ENCODE results near the gene ZNF581. TPM values are rescaled to one million over a fixed set of nuclear protein-coding genes. Genes with fewer than 3 reads are reported as not detected.

The ZNF581 gene
- total RNA-seq, 1 experiment from 2014 or later: 37.1 TPM

- no peak overlapping the region for H3K4me3 ChIP-seq (ENCODE audit: low read depth, low read length, poor library complexity, severe bottlenecking)
- no TSS peak for BruUV-seq (replicated peaks)
- CTCF ChIA-PET: no interaction called here
- H3K36me3 ChIP-seq (ENCODE audit: insufficient read depth, low read length, poor library complexity, severe bottlenecking): peaks cover 41% of the 10 kb centered on the region
- POLR2A ChIA-PET (ENCODE audit: low non-redundant PET): no interaction called here
- no peak for TF ChIP-seq CTCF (conservative IDR thresholded peaks at IDR 0.05; ENCODE audit: low read depth, low read length)
- TF ChIP-seq EZH2 (IDR thresholded peaks at IDR 0.05; ENCODE audit: borderline replicate concordance, low read depth, low read length, poor library complexity, severe bottlenecking): no peak
- intact Hi-C loops (cut with micrococcal nuclease; ENCODE audit: unreplicated experiment): no loop called here
- H3K9me3 ChIP-seq (ENCODE audit: low read depth, low read length, poor library complexity, severe bottlenecking): no peaks in the 10 kb centered on the region
- DNase-seq (ENCODE audit: low spot score): no peak
- no peaks in the 10 kb centered on the region for H3K27me3 ChIP-seq (replicated peaks; ENCODE audit: insufficient read depth, low read depth, low read length, poor library complexity)
- H3K4me1 ChIP-seq (ENCODE audit: insufficient read depth, low read length, poor library complexity, severe bottlenecking): no peaks in the 10 kb centered on the region
- no peak overlapping the region for H3K27ac ChIP-seq (ENCODE audit: low read depth, low read length, poor library complexity, severe bottlenecking)
Measured at GRCh38 chr19:55683449-55684261, 40.2 kb downstream of the ZNF581 start.

GRCh38 chr19:55684946-55685681 is 41.7 kb downstream of the ZNF581 start:
- CTCF ChIA-PET: interaction anchor here (0.6 kb wide), 1 partner anchor 32 kb away, joined by 3 read pairs; no protein-coding TSS in a partner anchor
- H3K4me1 ChIP-seq (ENCODE audit: insufficient read depth, low read length, poor library complexity, severe bottlenecking): no peaks in the 10 kb centered on the region
- POLR2A ChIA-PET (ENCODE audit: low non-redundant PET): no interaction called here
- no peak overlapping the region for H3K4me3 ChIP-seq (ENCODE audit: low read depth, low read length, poor library complexity, severe bottlenecking)
- no peaks in the 10 kb centered on the region for H3K9me3 ChIP-seq (ENCODE audit: low read depth, low read length, poor library complexity, severe bottlenecking)
- TF ChIP-seq CTCF (conservative IDR thresholded peaks at IDR 0.05; ENCODE audit: low read depth, low read length) (no peak), EZH2 (IDR thresholded peaks at IDR 0.05; ENCODE audit: borderline replicate concordance, low read depth, low read length, poor library complexity, severe bottlenecking) (no peak)
- peaks cover 35% of the 10 kb centered on the region for H3K36me3 ChIP-seq (ENCODE audit: insufficient read depth, low read length, poor library complexity, severe bottlenecking)
- no TSS peak for BruUV-seq (replicated peaks)
- H3K27ac ChIP-seq (ENCODE audit: low read depth, low read length, poor library complexity, severe bottlenecking): no peak overlapping the region
- DNase-seq (ENCODE audit: low spot score): no peak
- intact Hi-C loops (cut with micrococcal nuclease; ENCODE audit: unreplicated experiment): no loop called here
- no peaks in the 10 kb centered on the region for H3K27me3 ChIP-seq (replicated peaks; ENCODE audit: insufficient read depth, low read depth, low read length, poor library complexity)

GRCh38 chr19:55685776-55686175 is 42.3 kb downstream of the ZNF581 start:
- TF ChIP-seq EZH2 (IDR thresholded peaks at IDR 0.05; ENCODE audit: borderline replicate concordance, low read depth, low read length, poor library complexity, severe bottlenecking) (no peak), CTCF (conservative IDR thresholded peaks at IDR 0.05; ENCODE audit: low read depth, low read length) (no peak)
- Histone ChIP-seq H3K4me3 (ENCODE audit: low read depth, low read length, poor library complexity, severe bottlenecking) (no peak overlapping the region), H3K4me1 (ENCODE audit: insufficient read depth, low read length, poor library complexity, severe bottlenecking) (no peaks in the 10 kb centered on the region), H3K27me3 (replicated peaks; ENCODE audit: insufficient read depth, low read depth, low read length, poor library complexity) (no peaks in the 10 kb centered on the region), H3K36me3 (ENCODE audit: insufficient read depth, low read length, poor library complexity, severe bottlenecking) (peaks cover 35% of the 10 kb centered on the region), H3K9me3 (ENCODE audit: low read depth, low read length, poor library complexity, severe bottlenecking) (no peaks in the 10 kb centered on the region), H3K27ac (ENCODE audit: low read depth, low read length, poor library complexity, severe bottlenecking) (no peak overlapping the region)
- intact Hi-C loops (cut with micrococcal nuclease; ENCODE audit: unreplicated experiment): no loop called here
- DNase-seq (ENCODE audit: low spot score): no peak
- BruUV-seq (replicated peaks): no TSS peak
- ChIA-PET POLR2A (ENCODE audit: low non-redundant PET) (no interaction called here), CTCF (no interaction called here)
